DOHH2 (cell line): ENCODE measurements around the gene CCDC171.

Experiments used
- H3F3A ChIP-seq: fragments of 200-600 bp; sonication (generic), shearing (Covaris generic); 2 replicates; pipeline ENCODE4 v1.6.0; 2016; ENCODE audit warnings: antibody characterized with exemption, mild to moderate bottlenecking; ENCODE audit not compliant: control insufficient read depth, insufficient read depth
- H3K27ac ChIP-seq: fragments of 200-600 bp; sonication (generic); 2 replicates; pipeline ENCODE4 v1.5.1; 2014; ENCODE audit warnings: low read depth, mild to moderate bottlenecking, low read length, moderate library complexity
- H3K27me3 ChIP-seq: fragments of 200-600 bp; sonication (generic); 2 replicates; pipeline ENCODE4 v1.6.1; 2014; ENCODE audit warnings: mild to moderate bottlenecking, low read length, mixed read lengths; ENCODE audit not compliant: control insufficient read depth
- H3K36me3 ChIP-seq: fragments of 200-600 bp; sonication (generic); 2 replicates; pipeline ENCODE4 v1.6.1; 2014; ENCODE audit warnings: mild to moderate bottlenecking, low read length, moderate library complexity, mixed read lengths; ENCODE audit not compliant: control insufficient read depth
- H3K4me1 ChIP-seq: fragments of 200-600 bp; sonication (generic); 2 replicates; pipeline ENCODE4 v1.6.1; 2014; ENCODE audit warnings: mild to moderate bottlenecking, low read length, mixed read lengths; ENCODE audit not compliant: control insufficient read depth
- H3K4me2 ChIP-seq: fragments of 200-600 bp; sonication (generic); 2 replicates; pipeline ENCODE4 v1.6.0; 2014; ENCODE audit warnings: mild to moderate bottlenecking, low read length, moderate library complexity
- H3K4me3 ChIP-seq: fragments of 200-600 bp; sonication (generic); 2 replicates; pipeline ENCODE4 v1.5.1; 2014; ENCODE audit warnings: mild to moderate bottlenecking, low read length, mixed read lengths
- H3K79me2 ChIP-seq: fragments of 200-600 bp; sonication (generic); 2 replicates; pipeline ENCODE4 v1.6.1; 2014; ENCODE audit warnings: mild to moderate bottlenecking, low read length, mixed read lengths; ENCODE audit not compliant: control insufficient read depth
- H3K9me2 ChIP-seq: fragments of 200-600 bp; sonication (generic); replicated peaks from 2 replicates; pipeline ENCODE4 v1.6.1; 2014; ENCODE audit warnings: mild to moderate bottlenecking, low read length, mixed read lengths; ENCODE audit not compliant: control insufficient read depth
- H3K9me3 ChIP-seq: fragments of 200-600 bp; sonication (generic); 2 replicates; pipeline ENCODE4 v1.6.1; 2014; ENCODE audit warnings: antibody characterized with exemption, low read length, mixed read lengths; ENCODE audit not compliant: control insufficient read depth, insufficient read depth
- H4K20me1 ChIP-seq: fragments of 200-600 bp; sonication (generic); 2 replicates; pipeline ENCODE4 v1.6.0; 2014; ENCODE audit warnings: low read depth, mild to moderate bottlenecking, antibody characterized with exemption, low read length, moderate library complexity; ENCODE audit not compliant: control insufficient read depth, insufficient read depth
- CTCF ChIP-seq: fragments of 200-600 bp; sonication (generic); IDR thresholded peaks from one replicate; pipeline ENCODE4 v1.5.1; 2014; ENCODE audit warnings: antibody characterized with exemption, mild to moderate bottlenecking, low read depth, low read length; ENCODE audit not compliant: poor library complexity, severe bottlenecking
- EZH2phosphoT487 ChIP-seq: fragments of 200-600 bp; sonication (generic); IDR thresholded peaks from 2 replicates; pipeline ENCODE4 v1.6.1; 2017; ENCODE audit warnings: borderline replicate concordance, mild to moderate bottlenecking, antibody characterized with exemption, low read length, moderate library complexity, mixed read lengths

The CCDC171 gene

GRCh38 chr9:15724612-15725011 is 171.8 kb downstream of the CCDC171 start:
- TF ChIP-seq EZH2phosphoT487: no peak
- Histone ChIP-seq H3K9me2 (no peaks in the 10 kb centered on the region), H3F3A (no peaks in the 10 kb centered on the region), H3K36me3 (peaks cover 3% of the 10 kb centered on the region; the same call in 1 of the 2 replicates), H4K20me1 (no peaks in the 10 kb centered on the region), H3K27ac (no peak overlapping the region), H3K4me1 (no peaks in the 10 kb centered on the region), H3K9me3 (no peaks in the 10 kb centered on the region), H3K4me3 (no peak overlapping the region), H3K4me2 (no peak overlapping the region), H3K79me2 (no peaks in the 10 kb centered on the region), H3K27me3 (no peaks in the 10 kb centered on the region)

GRCh38 chr9:15725953-15726352 is 173.1 kb downstream of the CCDC171 start:
- Histone ChIP-seq H3K36me3 (peaks cover 3% of the 10 kb centered on the region; the same call in 1 of the 2 replicates), H4K20me1 (no peaks in the 10 kb centered on the region), H3K9me3 (no peaks in the 10 kb centered on the region), H3K4me2 (no peak overlapping the region), H3K79me2 (no peaks in the 10 kb centered on the region), H3K27me3 (no peaks in the 10 kb centered on the region), H3F3A (no peaks in the 10 kb centered on the region), H3K4me1 (no peaks in the 10 kb centered on the region), H3K9me2 (no peaks in the 10 kb centered on the region), H3K4me3 (no peak overlapping the region), H3K27ac (no peak overlapping the region)
- no peak for TF ChIP-seq CTCF
- TF ChIP-seq EZH2phosphoT487: no peak

- no peaks in the 10 kb centered on the region for H3K4me1 ChIP-seq
- no peaks in the 10 kb centered on the region for H3K79me2 ChIP-seq
- TF ChIP-seq EZH2phosphoT487 (no peak), CTCF (no peak)
- no peaks in the 10 kb centered on the region for H3K9me2 ChIP-seq
- H3K9me3 ChIP-seq: no peaks in the 10 kb centered on the region
- no peak overlapping the region for H3K4me2 ChIP-seq
- H3K4me3 ChIP-seq: no peak overlapping the region
- H3K27ac ChIP-seq: no peak overlapping the region
- no peaks in the 10 kb centered on the region for H3K27me3 ChIP-seq
- H4K20me1 ChIP-seq: no peaks in the 10 kb centered on the region
- H3K36me3 ChIP-seq: peaks cover 3% of the 10 kb centered on the region; the same call in 1 of the 2 replicates
- H3F3A ChIP-seq: no peaks in the 10 kb centered on the region
These were observed 176.7 kb downstream of the CCDC171 start for GRCh38 chr9:15729507-15729906.

- Histone ChIP-seq H3K4me1 (no peaks in the 10 kb centered on the region), H3K9me3 (no peaks in the 10 kb centered on the region), H3K4me3 (no peak overlapping the region), H3K79me2 (no peaks in the 10 kb centered on the region), H3K4me2 (no peak overlapping the region), H4K20me1 (no peaks in the 10 kb centered on the region), H3K36me3 (no peaks in the 10 kb centered on the region), H3K9me2 (no peaks in the 10 kb centered on the region), H3K27ac (no peak overlapping the region), H3F3A (no peaks in the 10 kb centered on the region), H3K27me3 (no peaks in the 10 kb centered on the region)
- TF ChIP-seq EZH2phosphoT487 (no peak), CTCF (no peak)
These were observed 182.4 kb downstream of the CCDC171 start for GRCh38 chr9:15735083-15735857.
